Endothelial cell of umbilical vein (primary cell): ENCODE results near the gene ATP1B1. TPM values are rescaled to one million over a fixed set of nuclear protein-coding genes. Genes with fewer than 3 reads are reported as not detected.

Source experiments
- BruUV-seq: library from RNA; stranded (reverse); fragments of 400-500 nt; replicated peaks from 2 replicates; lab custom pipeline; 2021; lab: Mats Ljungman, UMichigan
- CTCF ChIA-PET: fragments of 300-600, 350-600 bp; sonication (Branson Sonifier 250); formaldehyde crosslinking; loops from one replicate; lab custom pipeline; 2021; ENCODE audit warnings: antibody characterized with exemption, inconsistent platforms; lab: Charles Lee
- POLR2A ChIA-PET: fragments of 300-600, 350-600 bp; sonication (Branson Sonifier 250); formaldehyde crosslinking; loops from one replicate; lab custom pipeline; 2021; ENCODE audit warnings: antibody characterized with exemption, inconsistent platforms; lab: Charles Lee
- DNase-seq: peaks from one replicate; pipeline ENCODE4 v3.0.0-alpha.2; 2011; ENCODE audit warnings: low read depth, low spot score
- FAIRE-seq: peaks from 2 replicates; lab custom pipeline; 2011; peaks lifted over from hg19 to GRCh38; lab: Jason Lieb, UNC
- H2AFZ ChIP-seq: 2 replicates; pipeline ENCODE4 v1.6.0; 2012; ENCODE audit warnings: low read depth, low read length, control low read depth, inconsistent platforms
- H3K27ac ChIP-seq: 2 replicates; pipeline ENCODE4 v1.5.1; 2011; ENCODE audit warnings: low read depth, mild to moderate bottlenecking, control low read depth, low read length, moderate library complexity; ENCODE audit not compliant: insufficient read depth
- H3K27me3 ChIP-seq, 2 experiments: 2 replicates each; pipeline versions ENCODE4 v1.6.0 to v1.6.1; 2011; ENCODE audit warnings: low read length in 2 of 2, mixed read lengths in 1 of 2; ENCODE audit not compliant: control insufficient read depth in 2 of 2, insufficient read depth in 2 of 2
- H3K36me3 ChIP-seq, 2 experiments: 2 replicates in 1 of 2; 3 replicates in 1 of 2; pipeline ENCODE4 v1.5.1; 2011; ENCODE audit warnings: low read length in 2 of 2, mild to moderate bottlenecking in 1 of 2, moderate library complexity in 1 of 2; ENCODE audit not compliant: control insufficient read depth in 2 of 2, insufficient read depth in 2 of 2; ENCODE audit errors: extremely low read depth in 1 of 2
- H3K4me1 ChIP-seq: 3 replicates; pipeline ENCODE4 v1.5.1; 2011; ENCODE audit warnings: mild to moderate bottlenecking, low read length; ENCODE audit not compliant: control insufficient read depth, insufficient read depth; ENCODE audit errors: extremely low read depth
- H3K4me2 ChIP-seq: 2 replicates; pipeline ENCODE4 v1.6.1; 2011; ENCODE audit warnings: low read length, control low read depth, mixed read lengths; ENCODE audit not compliant: insufficient read depth
- H3K4me3 ChIP-seq, 3 experiments: fragments of 200-600 bp in 1 of 3; sonication (generic), shearing (Covaris generic) in 1 of 3; replicated peaks in 1 of 3; 2 replicates each; pipeline ENCODE4 v1.5.1; 2011 to 2016; ENCODE audit warnings: control low read depth in 3 of 3, low read length in 3 of 3, mild to moderate bottlenecking in 2 of 3, inconsistent platforms in 1 of 3, low read depth in 1 of 3, moderate library complexity in 1 of 3; ENCODE audit not compliant: insufficient read depth in 1 of 3
- H3K79me2 ChIP-seq: 2 replicates; pipeline ENCODE4 v1.6.0; 2012; ENCODE audit warnings: low read length, inconsistent platforms; ENCODE audit not compliant: control insufficient read depth, insufficient read depth
- H3K9ac ChIP-seq: replicated peaks from 2 replicates; pipeline ENCODE3; 2011; ENCODE audit warnings: low read length, control low read depth; ENCODE audit not compliant: insufficient read depth; ENCODE audit errors: extremely low read depth
- H3K9me1 ChIP-seq: replicated peaks from 3 replicates; pipeline ENCODE4 v1.6.0; 2011; ENCODE audit warnings: mild to moderate bottlenecking, low read length; ENCODE audit not compliant: control insufficient read depth, insufficient read depth; ENCODE audit errors: extremely low read depth
- H3K9me3 ChIP-seq: replicated peaks from 2 replicates; pipeline ENCODE4 v1.5.1; 2012; ENCODE audit warnings: low read length, inconsistent platforms; ENCODE audit not compliant: control insufficient read depth, insufficient read depth
- H4K20me1 ChIP-seq: replicated peaks from 2 replicates; pipeline ENCODE3; 2011; ENCODE audit warnings: mild to moderate bottlenecking, low read length; ENCODE audit not compliant: control insufficient read depth, insufficient read depth; ENCODE audit errors: extremely low read depth
- CTCF ChIP-seq, 2 donors: IDR thresholded peaks; 1 replicate in 1 of 2; 2 replicates in 1 of 2; pipeline ENCODE4 v1.5.1; 2011; ENCODE audit warnings: low read length in 2 of 2, mild to moderate bottlenecking in 2 of 2, moderate library complexity in 2 of 2, control low read depth in 1 of 2, inconsistent platforms in 1 of 2, low read depth in 1 of 2; ENCODE audit not compliant: insufficient read depth in 1 of 2; ENCODE audit errors: extremely low read depth in 1 of 2
- EZH2 ChIP-seq: IDR thresholded peaks from 2 replicates; pipeline ENCODE4 v1.6.1; 2012; ENCODE audit warnings: borderline replicate concordance, low read depth, mild to moderate bottlenecking, moderate library complexity, low read length, inconsistent platforms; ENCODE audit not compliant: severe bottlenecking
- FOS ChIP-seq: IDR thresholded peaks from 2 replicates; pipeline ENCODE4 v1.6.1; 2011; ENCODE audit warnings: mild to moderate bottlenecking, low read length, moderate library complexity, borderline replicate concordance; ENCODE audit not compliant: insufficient read depth
- GATA2 ChIP-seq: IDR thresholded peaks from 2 replicates; pipeline ENCODE4 v1.7.0; 2011; ENCODE audit warnings: low read depth, mild to moderate bottlenecking, moderate library complexity, mixed read lengths, low read length; ENCODE audit not compliant: insufficient read length, insufficient read depth
- JUN ChIP-seq: IDR thresholded peaks from 2 replicates; pipeline ENCODE4 v1.6.1; 2011; ENCODE audit warnings: borderline replicate concordance, low read depth; ENCODE audit not compliant: insufficient read length, insufficient read depth
- MAX ChIP-seq: IDR thresholded peaks from 2 replicates; pipeline ENCODE4 v1.6.1; 2011; ENCODE audit not compliant: insufficient read depth, insufficient read length
- MYC ChIP-seq: IDR thresholded peaks from one replicate; pipeline ENCODE4 v1.6.1; 2011; ENCODE audit warnings: mild to moderate bottlenecking, low read depth, low read length
- POLR2A ChIP-seq: IDR thresholded peaks from 2 replicates; pipeline ENCODE4 v1.6.1; 2012; ENCODE audit warnings: low read depth, mild to moderate bottlenecking, control low read depth, low read length
- POLR2AphosphoS5 ChIP-seq: IDR thresholded peaks from 2 replicates; pipeline ENCODE4 v1.6.1; 2012; ENCODE audit warnings: low read depth, mild to moderate bottlenecking, control low read depth, low read length, moderate library complexity; ENCODE audit not compliant: insufficient read depth
- dilution Hi-C: fragments of 300-500 bp; cut with MboI; formaldehyde crosslinking; loops from one replicate; pipeline ENCODE4 v1.15.0; 2019; ENCODE audit warnings: low sequenced_read_pairs; ENCODE audit not compliant: extremely low pct_ligation_motif_present
- intact Hi-C: fragments of 100-400 bp; cut with micrococcal nuclease; formaldehyde crosslinking; loops from one replicate; pipeline ENCODE4 v1.10.0; 2022
- polyA plus RNA-seq, 4 experiments: library from polyadenylated mRNA; depleted of rRNA in 3 of 4; stranded (reverse) in 3 of 4; unstranded in 1 of 4; fragments of >200 nt; gene quantifications; 2 replicates each; pipeline versions ENCODE4 v1.2.1 to v1.2.3, GENCODE V29; 2011 to 2012; ENCODE audit warnings: missing spikeins in 1 of 4
- total RNA-seq: library from RNA; stranded (reverse); gene quantifications from 2 replicates; pipeline ENCODE4 v1.2.3, GENCODE V29; 2021

ATP1B1 gene
- total and polyA plus RNA-seq, 2 donors (not counting 3 experiments of a cell fraction or from before 2014, with no cell fraction given) = 14.3 to 56.1 TPM

GRCh38 chr1:169108223-169108622, 1.7 kb downstream of the ATP1B1 start:
- no peaks in the 10 kb centered on the region for H3K36me3 ChIP-seq
- intact Hi-C loops (loop anchor here (5.0 kb wide), 3 partner anchors 219 to 784 kb away; partner anchors contain the start of gene SCYL3), dilution Hi-C loops (no loop called here)
- peak overlapping the region; percentile 96 for H3K4me2 ChIP-seq
- peaks cover 58% of the 10 kb centered on the region for H3K79me2 ChIP-seq
- no peaks in the 10 kb centered on the region for H3K9me1 ChIP-seq
- peak overlapping the region in 1 of 3 experiments; percentile 99 for H3K4me3 ChIP-seq
- peak overlapping the region; percentile 91 for H3K9ac ChIP-seq
- BruUV-seq = no TSS peak
- H3K4me1 ChIP-seq = peaks cover 54% of the 10 kb centered on the region
- H2AFZ ChIP-seq = no peak overlapping the region
- peak overlapping the region; percentile 89 for H3K27ac ChIP-seq
- FAIRE-seq (no peak), DNase-seq (no peak)
- TF ChIP-seq MYC (no peak), POLR2A (no peak), EZH2 (no peak), CTCF (IDR thresholded peaks at IDR 0.05; ENCODE audit: extremely low read depth in 1 of 2, insufficient read depth in 1 of 2, low read depth in 1 of 2, low read length in 2 of 2) (no peak), GATA2 (no peak), POLR2AphosphoS5 (no peak), MAX (no peak), JUN (no peak), FOS (no peak)
- no peaks in the 10 kb centered on the region for H4K20me1 ChIP-seq
- H3K9me3 ChIP-seq = no peaks in the 10 kb centered on the region
- H3K27me3 ChIP-seq = no peaks in the 10 kb centered on the region
- ChIA-PET POLR2A (interaction anchor here (1.1 kb wide), 1 partner anchor 260 kb away, joined by 4 read pairs; the partner anchor contains the start of gene BLZF1), CTCF (interaction anchor here (0.6 to 3.3 kb wide), 6 partner anchors 25 to 505 kb away, joined by 3 to 31 read pairs (median 4); no protein-coding TSS in a partner anchor)
